GM12873 (cell line): ENCODE data around the gene NUP160.

Experiments used
- TF ChIP-seq, protein P1 (sequence below): IDR thresholded peaks from 2 replicates; pipeline ENCODE4 v1.5.1; 2012; ENCODE audit warnings: low read depth, mild to moderate bottlenecking, moderate library complexity, low read length, control low read depth; ENCODE audit not compliant: insufficient read depth; ENCODE audit errors: missing control alignments

NUP160 gene

DNA sequence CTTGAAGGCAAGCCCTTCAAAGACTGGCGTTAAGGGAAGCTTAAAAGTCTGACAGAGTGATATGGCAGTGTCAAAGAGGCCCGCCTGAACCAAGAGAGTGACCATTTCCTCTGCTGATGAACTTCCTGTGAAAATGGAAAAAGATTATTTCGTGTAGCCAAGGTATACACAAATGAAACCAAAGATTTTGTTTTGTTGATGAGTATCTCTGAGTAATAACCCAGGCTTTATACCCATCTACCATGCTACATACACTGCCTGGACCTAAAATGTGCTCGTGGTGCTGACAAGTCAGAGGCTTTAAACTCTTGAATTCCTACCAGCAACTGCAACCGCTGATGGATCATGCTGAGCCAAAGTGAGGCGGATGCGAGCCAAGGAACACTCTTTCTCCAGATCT is 60.0 kb downstream of the NUP160 start:
- TF ChIP-seq, protein P1, sequence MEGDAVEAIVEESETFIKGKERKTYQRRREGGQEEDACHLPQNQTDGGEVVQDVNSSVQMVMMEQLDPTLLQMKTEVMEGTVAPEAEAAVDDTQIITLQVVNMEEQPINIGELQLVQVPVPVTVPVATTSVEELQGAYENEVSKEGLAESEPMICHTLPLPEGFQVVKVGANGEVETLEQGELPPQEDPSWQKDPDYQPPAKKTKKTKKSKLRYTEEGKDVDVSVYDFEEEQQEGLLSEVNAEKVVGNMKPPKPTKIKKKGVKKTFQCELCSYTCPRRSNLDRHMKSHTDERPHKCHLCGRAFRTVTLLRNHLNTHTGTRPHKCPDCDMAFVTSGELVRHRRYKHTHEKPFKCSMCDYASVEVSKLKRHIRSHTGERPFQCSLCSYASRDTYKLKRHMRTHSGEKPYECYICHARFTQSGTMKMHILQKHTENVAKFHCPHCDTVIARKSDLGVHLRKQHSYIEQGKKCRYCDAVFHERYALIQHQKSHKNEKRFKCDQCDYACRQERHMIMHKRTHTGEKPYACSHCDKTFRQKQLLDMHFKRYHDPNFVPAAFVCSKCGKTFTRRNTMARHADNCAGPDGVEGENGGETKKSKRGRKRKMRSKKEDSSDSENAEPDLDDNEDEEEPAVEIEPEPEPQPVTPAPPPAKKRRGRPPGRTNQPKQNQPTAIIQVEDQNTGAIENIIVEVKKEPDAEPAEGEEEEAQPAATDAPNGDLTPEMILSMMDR: no peak

GRCh38 chr11:47786373-47786772 is 61.8 kb downstream of the NUP160 start:
- TF ChIP-seq, protein P1: no peak

GRCh38 chr11:47784785-47785381 is 63.3 kb downstream of the NUP160 start:
- TF ChIP-seq, protein P1: no peak

GRCh38 chr11:47783087-47783610 is 65.0 kb downstream of the NUP160 start:
- TF ChIP-seq, protein P1: no peak

GRCh38 chr11:47778878-47779483 is 69.2 kb downstream of the NUP160 start:
- TF ChIP-seq, protein P1: no peak

DNA sequence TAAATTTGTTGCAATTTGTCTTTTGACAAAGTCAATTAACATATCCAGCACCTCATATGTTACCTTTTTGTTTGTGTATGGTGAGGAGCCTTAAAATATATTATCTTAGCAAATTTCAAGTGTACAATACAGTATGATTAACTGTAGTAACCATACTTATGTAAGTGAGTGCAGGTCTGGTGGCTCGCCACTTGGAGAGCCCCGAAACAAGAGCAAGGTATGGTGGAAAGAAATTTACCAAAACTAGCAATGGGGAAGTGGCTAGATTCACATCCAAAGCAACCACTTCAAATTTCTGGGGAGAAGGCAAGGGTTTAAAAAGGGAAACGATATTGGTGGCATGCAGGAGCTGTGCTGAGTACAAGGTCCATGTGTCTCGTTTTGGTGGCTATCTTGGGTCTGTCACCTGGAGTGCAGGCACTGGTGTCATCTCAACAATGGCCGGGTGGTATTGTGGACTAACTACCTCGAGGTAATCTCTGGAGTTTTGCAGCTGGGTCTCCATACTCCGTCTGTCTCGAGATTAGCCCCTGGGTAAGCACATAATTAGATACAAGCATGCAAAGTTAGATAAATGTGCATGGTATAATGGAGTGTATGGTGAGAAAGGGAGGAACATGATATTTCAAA is 72.8 kb downstream of the NUP160 start:
- TF ChIP-seq, protein P1: no peak

GRCh38 chr11:47773882-47774281 is 74.3 kb downstream of the NUP160 start:
- TF ChIP-seq, protein P1: no peak
